GM21529 (cell line): ENCODE results near the gene CREM.
"Not testable (repeated sequence)": the region's sequence is repeated elsewhere in the genome, so short reads cannot be mapped to it uniquely, and the experiment has no call there.

Source experiments
- ATAC-seq: cut with Tn5 transposase; IDR thresholded peaks from one replicate; pipeline ENCODE4 v1.9.1; 2021; ENCODE audit not compliant: unreplicated experiment

The CREM gene

GRCh38 chr10:35191523-35191922 is 64.9 kb downstream of the CREM start:
- no peak for ATAC-seq

DNA sequence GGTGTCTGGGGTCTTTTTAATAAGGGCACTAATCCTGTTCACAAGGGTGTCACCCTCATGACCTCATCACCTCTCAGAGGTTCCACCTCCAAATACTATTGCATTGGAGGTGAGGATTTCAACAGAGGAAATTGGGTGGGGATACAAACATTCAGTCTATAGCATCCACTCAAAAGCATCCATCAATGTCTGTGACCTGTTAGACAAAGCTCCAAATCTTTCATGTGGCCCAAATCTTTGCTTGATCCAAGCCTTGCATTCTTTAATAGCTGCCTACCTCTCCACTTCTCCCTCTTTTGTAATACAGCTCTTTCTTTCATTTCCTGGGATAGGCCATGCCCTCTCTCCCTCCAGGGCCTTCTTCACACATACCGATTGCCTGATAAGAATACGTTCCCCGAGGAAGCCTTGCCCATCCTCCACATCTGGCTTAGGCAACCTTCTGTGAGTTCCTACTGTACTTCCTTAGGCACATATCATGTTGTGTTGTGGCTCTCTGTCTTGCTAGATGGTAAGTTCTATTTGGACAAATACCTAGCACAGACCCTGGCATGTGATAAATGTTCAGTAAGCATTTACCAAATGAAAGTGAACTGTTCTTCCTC is 66.1 kb downstream of the CREM start:
- no peak for ATAC-seq

- ATAC-seq, result no peak
Measured at GRCh38 chr10:35194471-35194870, 67.8 kb downstream of the CREM start.

DNA sequence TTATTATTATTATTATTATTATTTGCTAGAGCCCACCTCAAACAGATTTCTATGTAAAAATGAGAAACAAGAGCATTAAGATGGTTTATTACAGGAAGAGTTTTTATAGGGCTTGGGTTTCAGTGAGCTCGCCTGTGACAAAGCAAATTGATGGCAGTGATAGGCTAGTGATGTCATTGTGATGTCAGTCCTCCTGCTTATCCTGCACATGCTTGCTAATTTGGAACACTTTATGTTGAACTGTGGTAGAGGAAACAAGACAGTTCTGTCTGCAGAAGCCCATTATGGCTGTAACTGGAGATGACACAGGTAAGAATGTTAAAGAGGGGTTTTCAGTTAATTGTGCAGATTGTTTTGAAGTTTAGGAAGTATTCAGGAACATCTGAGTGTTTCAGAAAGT is 68.3 kb downstream of the CREM start:
- no peak for ATAC-seq

- peak; percentile 95 for ATAC-seq
Measured at GRCh38 chr10:35195361-35196306, 69.0 kb downstream of the CREM start.

- no peak for ATAC-seq
Measured at GRCh38 chr10:35200487-35200886, 73.8 kb downstream of the CREM start.

DNA sequence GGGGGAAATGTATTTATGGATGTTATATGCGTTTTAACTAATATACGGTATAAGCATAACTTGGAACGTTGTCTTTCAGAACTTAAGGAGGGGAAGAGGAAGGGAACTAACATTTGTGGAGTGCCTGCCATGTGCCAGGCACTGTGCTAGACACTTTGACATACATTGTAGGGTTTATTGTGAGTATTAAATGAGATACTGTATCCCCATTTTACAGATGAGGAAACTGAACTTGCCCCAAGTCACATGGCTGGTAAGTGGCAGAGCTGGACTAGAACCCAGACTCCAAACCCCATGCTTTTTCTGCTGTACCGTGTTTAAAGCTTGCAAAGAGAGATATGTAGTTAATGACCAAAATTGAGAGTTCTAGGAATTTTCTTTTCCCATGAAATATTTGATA is 74.6 kb downstream of the CREM start:
- ATAC-seq, result no peak

- ATAC-seq, result peak; percentile 51
Measured at GRCh38 chr10:35202050-35202449, 75.4 kb downstream of the CREM start.

GRCh38 chr10:35203745-35204144 is 77.1 kb downstream of the CREM start:
- no peak for ATAC-seq

- ATAC-seq, result no peak
Measured at GRCh38 chr10:35204650-35205319, 78.1 kb downstream of the CREM start.

DNA sequence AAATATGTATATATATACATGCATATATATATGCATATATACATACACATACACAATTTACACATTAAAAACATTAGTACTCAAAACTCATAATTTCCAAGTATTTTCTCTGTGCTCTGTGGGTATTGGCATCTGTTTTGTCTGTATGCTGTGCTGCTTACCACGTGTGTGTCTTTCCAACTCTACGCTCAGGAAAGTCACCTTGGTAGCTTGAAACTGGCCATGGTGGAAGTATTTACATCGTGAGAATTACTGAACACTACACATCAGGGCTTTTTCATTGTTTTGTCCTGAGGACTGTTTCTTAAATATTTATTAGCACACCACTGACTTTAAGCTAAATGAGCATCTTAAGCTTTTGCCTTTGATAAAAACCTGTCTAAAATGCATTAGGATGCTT is 79.6 kb downstream of the CREM start:
- ATAC-seq, result no peak

DNA sequence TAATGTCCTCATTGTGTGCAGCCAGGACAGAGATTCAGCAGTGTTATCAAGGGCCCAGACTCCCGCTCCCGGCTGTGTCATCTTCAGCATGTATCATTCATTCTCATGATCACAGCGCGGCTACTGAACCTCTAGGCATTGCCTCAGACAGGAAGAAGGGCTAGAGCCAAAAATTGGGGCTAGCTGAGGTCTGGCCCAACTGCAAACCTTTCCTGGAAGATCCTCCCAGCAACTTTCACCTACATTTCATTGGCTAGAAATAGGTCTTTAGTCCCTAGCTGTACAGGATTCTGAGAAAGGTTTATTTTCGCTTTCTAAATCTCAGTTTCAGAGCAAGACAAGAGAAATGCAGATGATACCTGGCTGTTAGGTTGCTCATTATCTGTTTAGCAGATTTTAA is 81.9 kb downstream of the CREM start:
- peak; percentile 87 for ATAC-seq

GRCh38 chr10:35208949-35209613 is 82.4 kb downstream of the CREM start:
- ATAC-seq, result peak; percentile 27

- ATAC-seq, result no peak
Measured at GRCh38 chr10:35210961-35211360, 84.3 kb downstream of the CREM start.

- no peak for ATAC-seq
Measured at GRCh38 chr10:35211390-35211789, 84.7 kb downstream of the CREM start.

- no peak for ATAC-seq
Measured at GRCh38 chr10:35212856-35213255, 86.2 kb downstream of the CREM start.

DNA sequence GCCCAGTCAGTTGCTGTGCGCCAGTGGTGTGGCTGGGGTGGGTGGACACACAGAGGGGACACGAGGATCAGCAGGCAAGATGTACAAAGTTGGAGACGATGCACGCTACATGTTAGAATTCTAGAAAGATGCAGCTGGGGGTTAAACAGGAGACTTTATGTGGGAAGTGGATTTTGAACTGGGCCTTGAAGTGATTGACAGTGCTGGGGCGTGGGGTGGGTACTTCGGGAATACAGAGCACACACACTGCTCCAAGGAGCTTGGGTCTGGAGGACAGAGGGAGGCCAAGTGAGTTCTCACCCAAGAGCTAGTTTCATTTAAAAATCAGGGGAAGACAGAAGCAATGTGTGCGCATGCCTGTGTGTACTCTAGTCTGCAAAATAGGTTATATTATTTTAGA is 87.1 kb downstream of the CREM start:
- ATAC-seq, result no peak

GRCh38 chr10:35214607-35215020 is 88.0 kb downstream of the CREM start:
- no peak for ATAC-seq

DNA sequence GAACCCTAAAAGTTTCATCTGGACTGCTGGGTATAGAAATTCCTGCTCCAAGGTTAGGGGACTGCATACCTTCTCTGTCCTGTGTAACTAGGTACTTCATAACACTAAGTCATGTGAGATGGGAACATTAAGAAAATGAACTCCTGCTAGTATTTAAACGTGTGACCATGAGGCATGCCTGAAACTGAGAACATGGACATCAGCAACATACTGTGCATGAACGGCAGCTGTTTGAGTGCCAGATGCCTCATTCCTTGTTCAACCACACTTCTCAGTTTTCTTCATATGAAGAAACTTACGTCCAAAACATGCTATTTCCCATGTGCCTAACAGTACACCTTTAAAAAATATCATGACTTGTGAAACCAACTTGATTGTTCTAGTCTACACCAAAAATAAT is 88.5 kb downstream of the CREM start:
- no peak for ATAC-seq

DNA sequence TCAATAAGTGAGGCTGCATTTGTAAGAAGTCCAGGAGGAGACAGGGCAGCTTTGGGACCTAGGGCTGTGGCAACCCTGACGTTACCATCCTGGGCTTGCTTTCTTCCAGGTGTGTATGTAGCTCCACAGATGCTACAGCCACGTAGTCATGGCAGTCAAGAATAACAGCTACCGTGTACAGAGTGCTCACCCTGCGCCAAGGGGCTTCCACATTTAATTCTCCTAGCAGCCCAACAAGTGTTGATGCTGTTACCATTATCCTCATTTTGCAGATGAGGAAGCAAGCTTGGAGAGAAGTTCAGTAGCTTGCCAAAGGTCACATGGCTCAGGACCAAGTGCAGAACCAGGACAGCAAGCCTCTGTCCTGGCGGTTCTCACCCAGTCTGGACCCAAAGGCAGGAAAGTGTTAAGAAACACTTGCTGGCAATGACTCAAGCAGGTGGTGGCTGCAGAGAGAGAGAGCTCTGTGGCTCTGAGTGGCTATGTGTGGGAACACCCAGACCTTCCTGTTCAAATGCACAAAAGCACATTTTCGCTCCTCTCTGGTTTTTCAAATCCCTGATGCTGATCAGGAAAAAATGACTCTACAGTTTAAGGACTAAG is 89.8 kb downstream of the CREM start:
- ATAC-seq, result no peak

DNA sequence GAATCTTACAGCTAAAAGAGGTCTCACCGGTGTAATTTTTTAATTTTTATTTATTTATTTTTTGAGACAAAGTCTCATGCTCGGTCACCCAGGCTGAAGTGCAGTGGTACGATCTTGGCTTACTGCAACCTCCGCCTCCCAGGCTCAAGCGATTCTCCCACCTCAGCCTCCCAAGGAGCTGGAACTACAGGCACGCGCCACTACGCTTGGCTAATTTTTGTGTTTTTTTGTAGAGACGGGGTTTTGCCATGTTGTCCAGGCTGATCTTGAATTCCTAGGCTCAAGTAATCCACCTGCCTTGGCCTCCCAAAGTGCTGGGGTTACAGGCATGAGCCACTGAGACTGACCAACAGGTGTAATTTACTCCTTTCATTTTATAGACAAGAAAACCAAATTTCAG is 90.3 kb downstream of the CREM start:
- ATAC-seq, result not testable (repeated sequence)
